HepG2 (cell line): ENCODE measurements around the gene TOMM20.

Source experiments
- BHLHE40 ChIP-seq: IDR thresholded peaks from 2 replicates; pipeline ENCODE4 v1.6.1; 2011; ENCODE audit warnings: low read length, improper control_type of control experiment
- FOSL1 ChIP-seq: sonication (generic); formaldehyde crosslinking; IDR thresholded peaks from 2 replicates; pipeline ENCODE4 v1.9.0; 2021; ENCODE audit warnings: missing genetic modification reagents, borderline replicate concordance
- FOXO1 ChIP-seq: sonication (generic); formaldehyde crosslinking; IDR thresholded peaks from 2 replicates; pipeline ENCODE4 v1.4.0; 2020; ENCODE audit warnings: missing genetic modification reagents
- PAX8 ChIP-seq: sonication (generic); formaldehyde crosslinking; IDR thresholded peaks from 2 replicates; pipeline ENCODE4 v1.8.0; 2022; ENCODE audit warnings: mild to moderate bottlenecking, missing genetic modification reagents, borderline replicate concordance
- POLR2A ChIP-seq, 2 experiments: IDR thresholded peaks; 2 replicates each; pipeline ENCODE4 v1.6.1; 2011; ENCODE audit warnings: low read depth in 2 of 2, low read length in 2 of 2, mild to moderate bottlenecking in 1 of 2, moderate library complexity in 1 of 2; ENCODE audit not compliant: insufficient read depth in 1 of 2
- RFX3 ChIP-seq: IDR thresholded peaks from 2 replicates; pipeline ENCODE4 v1.6.1; 2016; ENCODE audit warnings: missing biosample characterization, missing genetic modification reagents
- ZFP41 ChIP-seq: sonication (generic); formaldehyde crosslinking; IDR thresholded peaks from 2 replicates; pipeline ENCODE4 v1.4.0; 2020; ENCODE audit warnings: mild to moderate bottlenecking, missing genetic modification reagents, borderline replicate concordance
- ZMYM4 ChIP-seq: sonication (generic); formaldehyde crosslinking; IDR thresholded peaks from 2 replicates; pipeline ENCODE4 v1.8.1; 2023; ENCODE audit warnings: mild to moderate bottlenecking, missing genetic modification reagents
- ZNF335 ChIP-seq: sonication (generic); formaldehyde crosslinking; IDR thresholded peaks from 2 replicates; pipeline ENCODE4 v1.4.0; 2020; ENCODE audit warnings: missing genetic modification reagents
- ZNF883 ChIP-seq: sonication (generic); formaldehyde crosslinking; IDR thresholded peaks from 2 replicates; pipeline ENCODE4 v1.5.1; 2020; ENCODE audit warnings: mild to moderate bottlenecking, missing genetic modification reagents; ENCODE audit errors: not compliant biosample characterization
- TF ChIP-seq, protein P1 (sequence below): IDR thresholded peaks from 2 replicates; pipeline ENCODE4 v1.6.1; 2016; ENCODE audit warnings: mild to moderate bottlenecking, missing biosample characterization, missing genetic modification reagents
- TF ChIP-seq, protein P2 (sequence below): sonication (generic); formaldehyde crosslinking; IDR thresholded peaks from 2 replicates; pipeline ENCODE4 v1.5.0; 2020; ENCODE audit warnings: mild to moderate bottlenecking, missing genetic modification reagents, moderate library complexity
- TF ChIP-seq, protein P3 (sequence below): IDR thresholded peaks from 2 replicates; pipeline ENCODE4 v1.6.1; 2012; ENCODE audit warnings: inconsistent platforms

DNA sequence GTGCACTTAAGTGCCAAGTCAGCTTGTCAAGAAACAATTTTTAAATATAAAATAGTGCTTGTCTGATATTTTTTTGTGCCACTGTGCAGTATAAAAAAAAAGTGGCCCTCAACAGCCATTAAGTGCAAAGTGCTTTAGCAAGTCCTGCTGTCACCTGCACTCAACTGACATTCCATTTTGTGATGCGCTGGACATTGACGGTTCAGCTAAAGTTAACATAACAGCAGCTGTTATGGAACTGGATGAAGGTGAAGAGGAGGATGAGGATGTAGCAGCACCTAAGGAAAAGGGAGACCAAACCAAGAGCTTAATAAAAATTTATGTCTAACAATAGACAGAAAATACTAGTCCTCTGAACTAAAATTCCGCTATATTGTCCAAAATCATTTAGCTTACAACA lies 39.7 kb upstream of the TOMM20 start:
- no peak for TF ChIP-seq RFX3
- TF ChIP-seq, protein P1, sequence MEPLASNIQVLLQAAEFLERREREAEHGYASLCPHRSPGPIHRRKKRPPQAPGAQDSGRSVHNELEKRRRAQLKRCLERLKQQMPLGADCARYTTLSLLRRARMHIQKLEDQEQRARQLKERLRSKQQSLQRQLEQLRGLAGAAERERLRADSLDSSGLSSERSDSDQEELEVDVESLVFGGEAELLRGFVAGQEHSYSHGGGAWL (CRISPR knock-in tag), result no peak
- TF ChIP-seq ZFP41 (CRISPR knock-in tag), result no peak
- TF ChIP-seq ZMYM4 (CRISPR knock-in tag), result no peak
- no peak for TF ChIP-seq FOXO1 (CRISPR knock-in tag)
- no peak for TF ChIP-seq BHLHE40
- TF ChIP-seq, protein P2, sequence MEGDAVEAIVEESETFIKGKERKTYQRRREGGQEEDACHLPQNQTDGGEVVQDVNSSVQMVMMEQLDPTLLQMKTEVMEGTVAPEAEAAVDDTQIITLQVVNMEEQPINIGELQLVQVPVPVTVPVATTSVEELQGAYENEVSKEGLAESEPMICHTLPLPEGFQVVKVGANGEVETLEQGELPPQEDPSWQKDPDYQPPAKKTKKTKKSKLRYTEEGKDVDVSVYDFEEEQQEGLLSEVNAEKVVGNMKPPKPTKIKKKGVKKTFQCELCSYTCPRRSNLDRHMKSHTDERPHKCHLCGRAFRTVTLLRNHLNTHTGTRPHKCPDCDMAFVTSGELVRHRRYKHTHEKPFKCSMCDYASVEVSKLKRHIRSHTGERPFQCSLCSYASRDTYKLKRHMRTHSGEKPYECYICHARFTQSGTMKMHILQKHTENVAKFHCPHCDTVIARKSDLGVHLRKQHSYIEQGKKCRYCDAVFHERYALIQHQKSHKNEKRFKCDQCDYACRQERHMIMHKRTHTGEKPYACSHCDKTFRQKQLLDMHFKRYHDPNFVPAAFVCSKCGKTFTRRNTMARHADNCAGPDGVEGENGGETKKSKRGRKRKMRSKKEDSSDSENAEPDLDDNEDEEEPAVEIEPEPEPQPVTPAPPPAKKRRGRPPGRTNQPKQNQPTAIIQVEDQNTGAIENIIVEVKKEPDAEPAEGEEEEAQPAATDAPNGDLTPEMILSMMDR, result no peak
- TF ChIP-seq ZNF335 (CRISPR knock-in tag), result no peak
- no peak for TF ChIP-seq POLR2A (IDR thresholded peaks at IDR 0.05; ENCODE audit: insufficient read depth in 1 of 2, low read depth in 2 of 2, low read length in 2 of 2)
- TF ChIP-seq, protein P3, sequence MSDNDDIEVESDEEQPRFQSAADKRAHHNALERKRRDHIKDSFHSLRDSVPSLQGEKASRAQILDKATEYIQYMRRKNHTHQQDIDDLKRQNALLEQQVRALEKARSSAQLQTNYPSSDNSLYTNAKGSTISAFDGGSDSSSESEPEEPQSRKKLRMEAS, result no peak
- TF ChIP-seq ZNF883 (CRISPR knock-in tag), result no peak
- TF ChIP-seq FOSL1 (CRISPR knock-in tag), result no peak
- TF ChIP-seq PAX8 (CRISPR knock-in tag), result no peak
